Right lobe of liver (tissue), 6 donors: Measurements from ENCODE around the gene CREB5. TPM values are rescaled to one million over a fixed set of nuclear protein-coding genes. Genes with fewer than 3 reads are reported as not detected.
"Not testable (repeated sequence)": the region's sequence is repeated elsewhere in the genome, so short reads cannot be mapped to it uniquely, and the experiment has no call there.

Source experiments
- ATAC-seq, 4 donors: fragments of 200-7000 bp; cut with Tn5 transposase; one replicate each; pipeline ENCODE4 v1.9.1; 2020; ENCODE audit warnings: mild to moderate bottlenecking in 4 of 4, moderate library complexity in 4 of 4
- DNase-seq, 3 donors: peaks; one replicate each; pipeline ENCODE4 v3.0.0-alpha.2; 2020
- H3K27ac ChIP-seq, 3 donors: fragments of 200-600 bp; one replicate each; pipeline ENCODE4 v1.8.0; 2022
- H3K27me3 ChIP-seq, 2 donors: fragments of 200-600 bp; one replicate each; pipeline ENCODE4 v1.8.0; 2022
- H3K36me3 ChIP-seq, 4 donors: fragments of 200-600 bp; sonication (generic) in 1 of 4; one replicate each; pipeline versions ENCODE4 v1.5.1 to v1.8.0; 2017 to 2022; ENCODE audit warnings: control low read depth in 1 of 4
- H3K4me1 ChIP-seq, 4 donors: fragments of 200-600 bp; sonication (generic) in 1 of 4; one replicate each; pipeline versions ENCODE4 v1.5.1 to v1.8.0; 2017 to 2022; ENCODE audit warnings: control low read depth in 1 of 4
- H3K4me3 ChIP-seq, 3 donors: fragments of 200-600 bp; one replicate each; pipeline ENCODE4 v1.8.0; 2022
- H3K9me3 ChIP-seq, 4 donors: fragments of 200-600 bp; sonication (generic) in 1 of 4; one replicate each; pipeline versions ENCODE4 v1.5.1 to v1.8.0; 2017 to 2022; ENCODE audit warnings: control low read depth in 1 of 4
- POLR2A ChIP-seq: fragments of 450-650 bp; IDR thresholded peaks from one replicate; pipeline ENCODE4 v1.6.1; 2017; ENCODE audit warnings: antibody characterized with exemption, mild to moderate bottlenecking
- WGBS: methylation state at CpG from one replicate; pipeline ENCODE4 v1.1.6; 2018; ENCODE audit warnings: low coverage, low lambda C conversion rate; ENCODE audit not compliant: insufficient coverage; ENCODE audit errors: missing lambda C conversion rate; 5-methylcytosine and 5-hydroxymethylcytosine counted together
- intact Hi-C, 2 donors: fragments of 100-400 bp; cut with DNase I; formaldehyde crosslinking; loops; one replicate each; pipeline versions ENCODE4 v1.11.2 to v1.14.1; 2022
- total RNA-seq, 6 experiments: library from RNA; depleted of rRNA in 2 of 6; stranded (reverse); fragments of >200 nt in 2 of 6; fragmentation: NEBNext Ultra II Directional in 3 of 6; extraction: Animal tissue kit (Norgen Biotek cat#: 25700) in 3 of 6; gene quantifications; one replicate each; pipeline versions ENCODE4 v1.1.0 to v1.2.4, GENCODE V29; 2016 to 2023
- TF ChIP-seq, protein P1 (sequence below), 4 donors: fragments of 200-600 bp in 3 of 4; fragments of 450-650 bp in 1 of 4; IDR thresholded peaks; one replicate each; pipeline versions ENCODE4 v1.5.1 to v1.8.0; 2016 to 2022; ENCODE audit warnings: antibody characterized with exemption in 4 of 4, mild to moderate bottlenecking in 2 of 4
- donor health status: DM: no; HTN: yes; CAD: no.
- donor health status: DM: no; HTN: no; CAD: no.
- donor health status: DM: no; HTN: no; CAD: no.
- donor health status: DM: no; HTN: yes; CAD: no.
- donor health status: DM: no; HTN: yes; CAD: no.

CREB5 gene
- total RNA-seq, 6 experiments from 2014 or later, result 0.48 to 6.3 (median 1.4) TPM

GRCh38 chr7:28550580-28551186 is 138.4 kb downstream of the CREB5 start:
- no peak for TF ChIP-seq POLR2A
- TF ChIP-seq, protein P1, sequence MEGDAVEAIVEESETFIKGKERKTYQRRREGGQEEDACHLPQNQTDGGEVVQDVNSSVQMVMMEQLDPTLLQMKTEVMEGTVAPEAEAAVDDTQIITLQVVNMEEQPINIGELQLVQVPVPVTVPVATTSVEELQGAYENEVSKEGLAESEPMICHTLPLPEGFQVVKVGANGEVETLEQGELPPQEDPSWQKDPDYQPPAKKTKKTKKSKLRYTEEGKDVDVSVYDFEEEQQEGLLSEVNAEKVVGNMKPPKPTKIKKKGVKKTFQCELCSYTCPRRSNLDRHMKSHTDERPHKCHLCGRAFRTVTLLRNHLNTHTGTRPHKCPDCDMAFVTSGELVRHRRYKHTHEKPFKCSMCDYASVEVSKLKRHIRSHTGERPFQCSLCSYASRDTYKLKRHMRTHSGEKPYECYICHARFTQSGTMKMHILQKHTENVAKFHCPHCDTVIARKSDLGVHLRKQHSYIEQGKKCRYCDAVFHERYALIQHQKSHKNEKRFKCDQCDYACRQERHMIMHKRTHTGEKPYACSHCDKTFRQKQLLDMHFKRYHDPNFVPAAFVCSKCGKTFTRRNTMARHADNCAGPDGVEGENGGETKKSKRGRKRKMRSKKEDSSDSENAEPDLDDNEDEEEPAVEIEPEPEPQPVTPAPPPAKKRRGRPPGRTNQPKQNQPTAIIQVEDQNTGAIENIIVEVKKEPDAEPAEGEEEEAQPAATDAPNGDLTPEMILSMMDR (IDR thresholded peaks at IDR 0.05), result no peak
- H3K27ac ChIP-seq, result no peak overlapping the region
- H3K4me1 ChIP-seq, result no peaks in the 10 kb centered on the region
- H3K36me3 ChIP-seq, result no peaks in the 10 kb centered on the region
- H3K27me3 ChIP-seq, result no peaks in the 10 kb centered on the region
- DNase-seq, result no peak
- WGBS, result 50% methylated on average over 7 of the region's 7 CpGs
- no peak overlapping the region for H3K4me3 ChIP-seq
- intact Hi-C loops, result no loop called here
- H3K9me3 ChIP-seq, result no peaks in the 10 kb centered on the region
- no peak for ATAC-seq

DNA sequence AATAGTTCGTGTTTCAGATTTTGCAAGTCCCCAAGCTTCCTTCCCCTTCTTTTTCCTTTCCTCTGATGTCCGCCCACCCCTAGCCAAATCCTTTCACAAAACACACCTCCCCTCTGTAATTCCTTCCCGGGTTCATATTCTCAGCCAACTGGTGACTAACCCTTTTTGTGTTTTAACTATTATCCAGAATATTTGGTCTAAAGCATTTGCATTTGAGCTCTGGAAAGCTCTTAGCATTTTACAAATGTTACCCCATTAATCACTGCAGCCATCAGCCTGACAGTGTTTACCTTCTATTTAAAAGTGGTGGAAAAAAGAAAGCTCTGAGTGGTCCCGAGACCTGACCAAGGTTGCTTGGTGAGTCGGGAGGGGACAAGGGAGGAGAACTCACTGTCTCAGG is 139.0 kb downstream of the CREB5 start:
- no peaks in the 10 kb centered on the region for H3K27me3 ChIP-seq
- H3K4me1 ChIP-seq, result no peaks in the 10 kb centered on the region
- H3K27ac ChIP-seq, result no peak overlapping the region
- DNase-seq (no peak), ATAC-seq (no peak)
- intact Hi-C loops, result no loop called here
- no peak overlapping the region for H3K4me3 ChIP-seq
- H3K36me3 ChIP-seq, result no peaks in the 10 kb centered on the region
- WGBS, result 28% methylated on average over 5 of the region's 5 CpGs
- TF ChIP-seq, protein P1 (IDR thresholded peaks at IDR 0.05), result no peak
- no peak for TF ChIP-seq POLR2A
- no peaks in the 10 kb centered on the region for H3K9me3 ChIP-seq

GRCh38 chr7:28551766-28552165 is 139.4 kb downstream of the CREB5 start:
- intact Hi-C loops, H3K4me3 ChIP-seq, ATAC-seq, H3K36me3 ChIP-seq, H3K4me1 ChIP-seq, H3K9me3 ChIP-seq, H3K27ac ChIP-seq, DNase-seq, H3K27me3 ChIP-seq: not testable (repeated sequence)
- 33% methylated on average over 1 of the region's 1 CpG for WGBS

- WGBS, result 52% methylated on average over 4 of the region's 4 CpGs
- DNase-seq, result no peak
- intact Hi-C loops, result no loop called here
Measured at GRCh38 chr7:28554802-28555471, 142.6 kb downstream of the CREB5 start.

DNA sequence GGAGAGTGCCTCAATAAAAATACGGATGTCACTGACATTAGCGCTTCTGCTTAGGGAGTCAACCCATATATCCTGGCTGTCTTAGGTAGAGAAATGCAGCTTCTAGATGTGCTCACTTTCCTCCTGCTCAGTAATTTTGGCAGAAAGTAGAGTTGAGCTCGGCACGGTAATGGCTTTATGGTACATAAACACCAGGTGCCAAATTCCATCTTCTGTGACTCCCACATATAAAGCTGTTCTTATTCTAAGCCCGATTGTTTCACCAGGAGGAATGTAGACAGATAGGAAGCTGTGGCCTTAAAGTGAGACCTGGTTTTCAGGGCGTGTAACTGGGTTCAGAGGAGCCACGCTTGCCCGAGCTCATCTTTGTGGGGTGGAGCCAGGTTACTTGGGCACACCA is 143.7 kb downstream of the CREB5 start:
- TF ChIP-seq, protein P1 (IDR thresholded peaks at IDR 0.05), result no peak
- no peak for TF ChIP-seq POLR2A

More at GRCh38 chr7:28554802-28555471, 142.6 kb downstream of the CREB5 start:
- Histone ChIP-seq H3K36me3 (no peaks in the 10 kb centered on the region), H3K4me1 (no peaks in the 10 kb centered on the region), H3K9me3 (no peaks in the 10 kb centered on the region), H3K27me3 (peaks cover 0 to 9% of the 10 kb centered on the region in 2 donors), H3K27ac (no peak overlapping the region), H3K4me3 (no peak overlapping the region)
- no peak for TF ChIP-seq POLR2A
- TF ChIP-seq, protein P1 (IDR thresholded peaks at IDR 0.05), result no peak
- no peak for ATAC-seq

More for the DNA sequence above, 143.7 kb downstream of the CREB5 start:
- peaks cover 0 to 9% of the 10 kb centered on the region in 2 donors for H3K27me3 ChIP-seq
- no peaks in the 10 kb centered on the region for H3K36me3 ChIP-seq
- intact Hi-C loops, result no loop called here
- WGBS, result 76% methylated on average over 8 of the region's 8 CpGs
- ATAC-seq (no peak), DNase-seq (no peak)
- no peak overlapping the region for H3K27ac ChIP-seq
- no peaks in the 10 kb centered on the region for H3K4me1 ChIP-seq
- no peak overlapping the region for H3K4me3 ChIP-seq
- no peaks in the 10 kb centered on the region for H3K9me3 ChIP-seq
